EL (cell line): ENCODE results near the gene LGALS9.

Source experiments
- DNase-seq: peaks from one replicate; pipeline ENCODE4 v3.0.0-alpha.2; 2016

LGALS9 gene

GRCh38 chr17:27603880-27604794 is 26.9 kb upstream of the LGALS9 start:
- no peak for DNase-seq

DNA sequence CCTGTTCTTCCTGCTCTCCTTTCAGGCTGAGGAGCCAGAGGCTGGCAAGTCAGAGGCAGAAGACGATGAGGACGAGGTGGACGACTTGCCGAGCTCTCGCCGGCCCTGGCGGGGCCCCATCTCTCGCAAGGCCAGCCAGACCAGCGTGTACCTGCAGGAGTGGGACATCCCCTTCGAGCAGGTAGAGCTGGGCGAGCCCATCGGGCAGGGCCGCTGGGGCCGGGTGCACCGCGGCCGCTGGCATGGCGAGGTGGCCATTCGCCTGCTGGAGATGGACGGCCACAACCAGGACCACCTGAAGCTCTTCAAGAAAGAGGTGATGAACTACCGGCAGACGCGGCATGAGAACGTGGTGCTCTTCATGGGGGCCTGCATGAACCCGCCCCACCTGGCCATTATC is 25.6 kb upstream of the LGALS9 start:
- DNase-seq, result no peak

DNA sequence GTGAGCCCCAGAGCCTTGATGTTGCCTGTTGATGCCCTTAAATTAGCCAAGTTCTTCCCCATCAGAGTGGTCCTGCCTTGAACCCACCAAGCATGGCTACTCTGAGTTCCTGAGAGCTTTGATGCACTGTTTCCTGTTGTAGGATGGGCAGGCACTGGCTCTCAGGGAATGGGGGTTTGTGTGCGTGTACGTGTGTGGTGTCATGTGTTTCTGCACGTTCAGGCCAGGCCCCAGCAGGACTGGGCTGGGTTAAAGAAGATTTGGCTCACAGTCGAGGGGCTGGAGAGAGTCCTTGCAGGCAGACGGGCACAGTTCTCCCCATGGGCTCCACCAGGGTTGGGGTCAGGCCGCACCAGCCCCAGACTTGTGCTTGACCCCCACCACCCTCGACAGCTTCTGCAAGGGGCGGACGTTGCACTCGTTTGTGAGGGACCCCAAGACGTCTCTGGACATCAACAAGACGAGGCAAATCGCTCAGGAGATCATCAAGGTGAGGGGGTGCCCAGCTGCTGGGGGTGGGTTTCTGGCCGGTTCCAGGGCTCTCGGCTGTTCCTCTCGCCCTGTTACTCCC is 23.4 kb upstream of the LGALS9 start:
- DNase-seq, result no peak

DNA sequence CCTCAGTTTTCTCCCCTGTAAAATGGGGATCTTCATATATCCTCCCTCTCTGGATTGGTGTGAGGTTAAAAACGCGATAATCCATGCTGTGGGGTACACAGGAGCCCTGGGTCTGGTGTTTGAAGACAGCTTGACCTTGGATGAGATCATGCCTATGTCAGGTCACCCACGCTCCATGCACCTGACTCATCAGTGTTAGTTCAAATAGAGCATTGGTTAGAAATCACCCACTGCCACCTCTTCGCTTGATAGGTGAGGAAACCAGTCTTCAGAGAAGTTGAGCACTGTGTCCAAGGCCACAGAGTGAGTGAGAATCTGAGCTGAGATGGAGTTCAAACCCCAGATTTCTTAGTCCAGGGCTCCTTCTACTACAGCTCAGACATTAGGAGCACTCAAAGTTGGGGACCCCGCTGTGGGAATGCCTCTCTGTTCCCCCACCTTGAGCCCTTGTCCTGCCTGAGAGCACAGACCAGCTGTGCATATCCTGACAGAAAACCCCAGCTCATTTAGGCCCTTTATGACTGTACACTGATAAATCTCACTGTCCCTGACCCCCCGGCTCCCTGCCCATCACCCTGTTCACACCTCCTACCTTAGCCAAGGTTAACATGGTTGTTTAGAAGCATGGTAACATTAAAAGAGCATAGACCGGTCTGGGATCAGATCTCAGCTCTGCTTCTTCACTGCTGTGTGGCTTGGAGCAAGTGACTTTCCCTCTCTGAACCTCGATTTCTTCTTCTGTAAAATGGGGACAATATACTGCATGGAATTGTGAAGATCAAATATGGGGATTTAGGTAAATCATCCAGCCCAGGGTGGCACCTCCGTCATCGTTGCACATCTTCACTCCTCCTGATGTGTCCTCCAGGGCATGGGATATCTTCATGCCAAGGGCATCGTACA is 22.4 kb upstream of the LGALS9 start:
- DNase-seq, result peak; percentile 14

- peak; percentile 45 for DNase-seq
Observed at GRCh38 chr17:27609611-27610303, 21.2 kb upstream of the LGALS9 start.

- no peak for DNase-seq
Observed at GRCh38 chr17:27610304-27610677, 20.7 kb upstream of the LGALS9 start.

- DNase-seq, result no peak
Observed at GRCh38 chr17:27612160-27612770, 18.7 kb upstream of the LGALS9 start.

DNA sequence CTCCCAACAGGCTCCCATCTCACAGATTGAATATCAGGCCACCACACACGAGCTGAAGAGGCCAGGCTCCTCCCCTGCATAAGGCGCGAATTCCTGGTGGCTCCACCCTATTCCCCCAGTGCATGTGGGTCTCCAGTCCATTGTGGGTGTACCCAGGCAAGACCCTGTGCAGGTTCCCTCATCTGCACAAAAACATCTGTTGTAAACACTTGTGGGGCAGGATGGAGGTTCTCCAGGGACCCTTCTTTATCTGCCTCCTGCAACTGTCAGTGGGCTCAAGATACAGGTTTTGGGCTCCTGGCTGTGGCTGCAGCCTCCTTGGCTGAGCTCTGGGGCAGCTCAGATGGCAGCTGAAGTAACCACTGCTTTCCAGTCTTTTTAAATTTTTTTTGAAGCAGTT is 17.6 kb upstream of the LGALS9 start:
- DNase-seq, result no peak

DNA sequence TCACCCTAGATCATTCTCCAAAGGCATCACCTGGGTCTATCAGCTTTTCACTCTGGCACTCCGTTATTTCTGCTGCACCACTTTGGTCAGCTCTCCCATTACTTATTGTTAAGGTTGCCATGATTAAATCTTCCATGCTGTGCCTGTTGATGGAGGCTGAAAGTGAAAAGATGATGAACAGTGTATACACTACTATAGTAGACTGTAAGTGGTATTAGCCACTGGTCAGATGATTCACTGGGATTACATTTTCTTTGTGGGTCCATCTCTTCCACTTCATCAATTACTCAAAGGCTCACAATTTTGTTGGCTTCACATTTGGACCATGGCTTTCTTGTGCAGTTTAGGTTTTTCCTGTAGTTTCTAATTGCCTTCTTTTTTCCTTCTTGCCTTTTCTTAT is 15.9 kb upstream of the LGALS9 start:
- DNase-seq, result no peak

DNA sequence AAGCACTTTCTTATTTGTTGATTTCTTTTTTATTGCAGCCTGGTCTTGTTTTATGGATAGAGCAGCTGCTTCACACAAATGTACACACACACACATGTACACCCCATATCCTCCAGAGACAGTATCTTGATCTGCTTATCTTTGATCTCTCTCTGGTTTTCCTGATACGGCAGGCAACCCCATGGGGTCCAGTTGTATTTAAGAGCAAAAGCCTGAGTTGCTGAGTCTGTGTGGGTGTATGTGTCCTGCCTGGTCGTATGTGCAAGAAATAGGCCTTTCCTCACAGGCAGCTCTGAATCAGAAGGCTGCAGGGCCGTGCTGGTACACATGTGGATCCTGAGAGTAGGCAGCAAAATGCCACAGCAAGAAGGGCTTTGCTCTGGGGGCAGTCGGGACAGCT is 14.6 kb upstream of the LGALS9 start:
- no peak for DNase-seq

DNA sequence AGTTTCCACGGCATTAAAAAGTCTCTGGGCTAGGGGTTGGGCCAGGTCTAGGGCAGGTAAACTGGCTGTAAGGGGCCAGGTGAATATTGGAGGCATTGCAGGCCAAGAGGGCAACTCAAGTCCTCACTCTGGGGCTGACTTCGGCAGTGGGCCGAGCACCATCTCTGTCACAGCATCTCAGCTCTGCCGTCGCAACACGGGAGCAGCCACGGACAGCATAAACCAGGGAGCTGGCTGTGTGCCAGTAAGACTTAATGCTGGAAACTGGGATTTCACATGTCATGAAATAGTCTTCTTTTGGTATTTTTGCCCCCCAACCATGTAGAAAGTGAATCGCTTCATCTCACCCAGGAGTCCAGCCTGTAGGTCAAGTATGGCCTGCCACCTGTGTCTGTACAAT is 12.6 kb upstream of the LGALS9 start:
- DNase-seq, result no peak

GRCh38 chr17:27620721-27621120 is 10.3 kb upstream of the LGALS9 start:
- no peak for DNase-seq

DNA sequence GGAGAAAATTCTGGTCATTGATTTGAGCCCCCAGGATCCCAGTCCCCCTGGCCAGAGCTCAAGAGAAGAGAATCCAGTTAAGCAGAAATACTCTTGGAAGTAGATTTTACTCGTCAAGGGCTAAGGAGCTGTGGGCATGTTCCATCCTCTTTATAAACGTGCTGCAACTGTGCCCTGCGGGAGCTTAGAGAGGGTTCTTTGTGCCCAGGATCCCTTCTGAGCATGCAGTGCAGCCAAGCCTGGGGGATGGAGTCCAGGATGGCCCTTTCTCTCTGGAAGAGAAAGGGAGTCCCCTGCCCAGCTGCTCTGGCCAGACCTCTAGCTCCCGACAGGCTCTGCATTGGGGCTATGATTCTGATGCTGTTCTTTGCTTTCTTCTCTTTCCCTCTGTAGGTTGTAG is 9.5 kb upstream of the LGALS9 start:
- DNase-seq, result no peak

- no peak for DNase-seq
Observed at GRCh38 chr17:27621942-27622559, 8.9 kb upstream of the LGALS9 start.

DNA sequence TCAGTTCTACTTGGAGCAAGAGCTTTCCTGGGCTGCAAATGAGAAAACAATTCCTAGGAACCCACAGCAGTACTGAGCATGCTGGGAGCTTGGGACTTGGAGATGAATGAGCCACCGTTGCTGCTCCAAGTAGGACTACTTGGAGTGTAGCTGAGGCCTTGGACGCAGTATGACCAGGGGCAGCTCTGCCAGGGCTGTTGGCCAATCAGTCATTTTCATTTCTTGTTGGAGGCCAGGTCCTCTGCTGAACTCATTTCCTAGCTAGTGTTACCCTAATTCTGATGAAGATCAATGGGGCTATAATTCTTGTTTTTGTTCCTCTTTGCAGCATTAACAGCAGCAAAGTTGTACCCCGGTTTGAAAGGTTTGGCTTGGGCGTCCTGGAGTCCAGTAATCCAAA is 8.0 kb upstream of the LGALS9 start:
- DNase-seq, result no peak

- DNase-seq, result no peak
Observed at GRCh38 chr17:27623614-27624013, 7.4 kb upstream of the LGALS9 start.

- DNase-seq, result no peak
Observed at GRCh38 chr17:27624539-27624938, 6.4 kb upstream of the LGALS9 start.

- DNase-seq, result no peak
Observed at GRCh38 chr17:27625856-27626255, 5.1 kb upstream of the LGALS9 start.

DNA sequence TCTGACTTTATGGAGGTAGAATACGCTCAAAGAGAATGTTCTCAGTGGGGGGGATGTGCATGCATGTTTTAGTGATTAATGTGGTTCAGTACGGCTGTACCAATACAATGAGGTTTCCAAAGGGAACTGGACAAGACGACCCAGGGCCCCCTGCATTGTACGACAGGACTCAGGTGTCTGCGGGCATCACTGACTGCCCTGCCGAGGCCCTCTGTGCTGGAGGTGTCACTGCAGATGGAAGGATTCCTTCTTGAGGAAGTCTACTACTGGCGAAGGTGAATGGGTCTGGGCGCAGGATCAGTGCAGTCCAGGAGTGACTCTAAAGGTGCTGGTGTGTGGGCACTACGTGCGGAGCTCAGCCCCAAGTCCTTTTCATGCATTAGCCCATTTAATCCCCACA is 3.5 kb upstream of the LGALS9 start:
- no peak for DNase-seq

DNA sequence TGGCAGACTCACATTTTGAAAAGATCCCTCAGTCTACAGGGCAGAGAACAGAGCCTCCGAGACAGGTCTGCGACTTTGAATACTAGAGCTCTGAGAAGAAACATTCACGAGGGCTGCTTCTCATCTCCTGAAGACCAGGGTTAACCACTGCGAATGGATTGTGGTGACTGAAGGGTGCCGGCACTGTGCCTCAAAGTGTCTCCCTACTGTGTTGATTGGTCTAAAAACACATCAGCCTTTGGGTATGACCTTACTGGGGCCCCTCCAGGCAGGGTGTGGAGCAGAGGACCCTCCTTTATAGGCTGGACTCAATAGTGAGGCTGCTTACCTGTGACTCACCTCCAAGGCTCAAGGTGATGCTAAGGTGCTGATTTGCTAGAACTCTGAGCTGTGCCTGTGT is 2.6 kb upstream of the LGALS9 start:
- no peak for DNase-seq

- peak; percentile 78 for DNase-seq
Observed at GRCh38 chr17:27629260-27629659, 1.7 kb upstream of the LGALS9 start.

GRCh38 chr17:27631411-27631760 is 398 bp downstream of the LGALS9 start:
- DNase-seq, result no peak
